IMR-90 (cell line): ENCODE measurements around the gene GTF3C1. TPM values are rescaled to one million over a fixed set of nuclear protein-coding genes. Genes with fewer than 3 reads are reported as not detected.

ENCODE experiments used
- ATAC-seq: fragments of 200-7000 bp; cut with Tn5 transposase; 2 replicates; pipeline ENCODE4 v1.9.1; 2020; ENCODE audit warnings: low read depth, mild to moderate bottlenecking, moderate library complexity
- BruUV-seq: library from RNA; stranded (reverse); fragments of 400-500 nt; replicated peaks from 2 replicates; lab custom pipeline; 2021; lab: Mats Ljungman, UMichigan
- CTCF ChIA-PET: fragments of 300-600 bp; formaldehyde crosslinking; extraction: SDS; loops from one replicate; lab custom pipeline; 2021; ENCODE audit warnings: antibody characterized with exemption; lab: Yijun Ruan, JAX
- POLR2A ChIA-PET: fragments of 300-600 bp; sonication (Branson Sonifier 250); formaldehyde crosslinking; loops from one replicate; lab custom pipeline; 2022; ENCODE audit warnings: antibody characterized with exemption; ENCODE audit not compliant: unreplicated experiment; lab: Charles Lee
- DNase-seq: peaks from one replicate; pipeline ENCODE4 v3.0.0; 2013
- H2AFZ ChIP-seq: replicated peaks from 2 replicates; pipeline ENCODE3; 2013; ENCODE audit warnings: low read length, mild to moderate bottlenecking; ENCODE audit not compliant: poor library complexity
- H2AK5ac ChIP-seq: 2 replicates; pipeline ENCODE4 v1.6.1; 2013; ENCODE audit warnings: low read depth, low read length, inconsistent platforms
- H2AK9ac ChIP-seq: replicated peaks from 2 replicates; pipeline ENCODE3; 2013; ENCODE audit warnings: mild to moderate bottlenecking, low read depth, low read length, moderate library complexity; ENCODE audit not compliant: poor library complexity
- H2BK120ac ChIP-seq: 2 replicates; pipeline ENCODE4 v1.6.1; 2013; ENCODE audit warnings: low read depth, low read length, inconsistent platforms
- H2BK15ac ChIP-seq: 3 replicates; pipeline ENCODE4 v1.6.1; 2013; ENCODE audit warnings: low read depth, low read length, inconsistent platforms
- H2BK20ac ChIP-seq: 2 replicates; pipeline ENCODE4 v1.6.1; 2013; ENCODE audit warnings: low read depth, mild to moderate bottlenecking, inconsistent platforms, low read length, moderate library complexity
- H2BK5ac ChIP-seq: 2 replicates; pipeline ENCODE4 v1.6.1; 2013; ENCODE audit warnings: mild to moderate bottlenecking, low read depth, low read length, inconsistent platforms; ENCODE audit not compliant: poor library complexity, severe bottlenecking
- H3K14ac ChIP-seq: replicated peaks from 2 replicates; pipeline ENCODE4 v1.6.1; 2013; ENCODE audit warnings: low read depth, low read length, inconsistent platforms
- H3K18ac ChIP-seq: 2 replicates; pipeline ENCODE4 v1.6.1; 2013; ENCODE audit warnings: low read depth, low read length, control low read depth
- H3K23ac ChIP-seq: 2 replicates; pipeline ENCODE4 v1.6.1; 2013; ENCODE audit warnings: low read depth, low read length, inconsistent platforms
- H3K27ac ChIP-seq: 2 replicates; pipeline ENCODE4 v1.5.1; 2013; ENCODE audit warnings: mild to moderate bottlenecking, control low read depth, low read length; ENCODE audit not compliant: insufficient read depth
- H3K27me3 ChIP-seq: 2 replicates; pipeline ENCODE4 v1.6.1; 2013; ENCODE audit warnings: low read length; ENCODE audit not compliant: control insufficient read depth, insufficient read depth
- H3K36me3 ChIP-seq: 2 replicates; pipeline ENCODE4 v1.6.1; 2013; ENCODE audit warnings: low read length, mixed read lengths; ENCODE audit not compliant: control insufficient read depth, insufficient read depth
- H3K4ac ChIP-seq: 2 replicates; pipeline ENCODE4 v1.6.1; 2013; ENCODE audit warnings: low read depth, low read length, inconsistent platforms
- H3K4me1 ChIP-seq: 2 replicates; pipeline ENCODE4 v1.6.1; 2013; ENCODE audit warnings: low read length, mixed read lengths; ENCODE audit not compliant: control insufficient read depth, insufficient read depth
- H3K4me2 ChIP-seq: 2 replicates; pipeline ENCODE4 v1.6.1; 2013; ENCODE audit warnings: low read depth, mild to moderate bottlenecking, control low read depth, low read length, moderate library complexity
- H3K4me3 ChIP-seq: 2 replicates; pipeline ENCODE4 v1.5.1; 2013; ENCODE audit warnings: low read depth, mild to moderate bottlenecking, control low read depth, low read length, moderate library complexity; ENCODE audit not compliant: insufficient read depth
- H3K56ac ChIP-seq: 2 replicates; pipeline ENCODE4 v1.6.1; 2013; ENCODE audit warnings: low read length, inconsistent platforms; ENCODE audit not compliant: insufficient read depth; ENCODE audit errors: extremely low read depth
- H3K79me1 ChIP-seq, 2 experiments: 2 replicates each; pipeline ENCODE4 v1.6.1; 2013; ENCODE audit warnings: low read length in 2 of 2, inconsistent platforms in 1 of 2, low read depth in 1 of 2
- H3K9ac ChIP-seq: 2 replicates; pipeline ENCODE4 v1.6.1; 2013; ENCODE audit warnings: low read depth, low read length, control low read depth
- H3K9me1 ChIP-seq: 2 replicates; pipeline ENCODE4 v1.6.1; 2013; ENCODE audit warnings: low read length, inconsistent platforms; ENCODE audit not compliant: insufficient read depth
- H3K9me3 ChIP-seq: 2 replicates; pipeline ENCODE4 v1.6.1; 2013; ENCODE audit warnings: low read length; ENCODE audit not compliant: control insufficient read depth, insufficient read depth
- H4K20me1 ChIP-seq: 2 replicates; pipeline ENCODE4 v1.6.1; 2013; ENCODE audit warnings: low read length, inconsistent platforms; ENCODE audit not compliant: insufficient read depth
- H4K5ac ChIP-seq: 2 replicates; pipeline ENCODE4 v1.6.1; 2013; ENCODE audit warnings: mild to moderate bottlenecking, low read depth, low read length, control low read depth
- H4K8ac ChIP-seq, 2 experiments: 2 replicates each; pipeline ENCODE4 v1.6.1; 2013; ENCODE audit warnings: low read depth in 2 of 2, low read length in 2 of 2, control low read depth in 1 of 2, inconsistent platforms in 1 of 2
- H4K91ac ChIP-seq: 2 replicates; pipeline ENCODE4 v1.6.1; 2013; ENCODE audit warnings: low read depth, low read length, inconsistent platforms; ENCODE audit not compliant: insufficient read depth
- BHLHE40 ChIP-seq: fragments of 150-350 bp; IDR thresholded peaks from 2 replicates; pipeline ENCODE4 v1.6.1; 2016; ENCODE audit warnings: mild to moderate bottlenecking, low read depth, low read length
- CEBPB ChIP-seq: IDR thresholded peaks from 2 replicates; pipeline ENCODE4 v1.6.1; 2012; ENCODE audit warnings: low read depth, low read length, improper control_type of control experiment
- CHD1 ChIP-seq: IDR thresholded peaks from 2 replicates; pipeline ENCODE4 v1.6.1; 2012; ENCODE audit warnings: low read depth, low read length, improper control_type of control experiment
- FOS ChIP-seq: fragments of 150-350 bp; IDR thresholded peaks from 2 replicates; pipeline ENCODE4 v1.6.1; 2016; ENCODE audit warnings: low read depth, low read length
- MAFK ChIP-seq: IDR thresholded peaks from 2 replicates; pipeline ENCODE4 v1.6.1; 2012; ENCODE audit warnings: low read depth, low read length, improper control_type of control experiment
- MAZ ChIP-seq: IDR thresholded peaks from 2 replicates; pipeline ENCODE4 v1.6.1; 2012; ENCODE audit warnings: low read depth, mild to moderate bottlenecking, low read length, improper control_type of control experiment, moderate library complexity, borderline replicate concordance
- MXI1 ChIP-seq: IDR thresholded peaks from 2 replicates; pipeline ENCODE4 v1.6.1; 2012; ENCODE audit warnings: low read depth, mild to moderate bottlenecking, low read length, moderate library complexity, borderline replicate concordance
- NFE2L2 ChIP-seq: fragments of 150-350 bp; IDR thresholded peaks from 2 replicates; pipeline ENCODE4 v1.6.1; 2016; ENCODE audit warnings: low read depth, mild to moderate bottlenecking, low read length
- POLR2A ChIP-seq: IDR thresholded peaks from 2 replicates; pipeline ENCODE4 v1.6.1; 2012; ENCODE audit warnings: mild to moderate bottlenecking, low read depth, low read length
- RAD21 ChIP-seq: IDR thresholded peaks from 2 replicates; pipeline ENCODE4 v1.6.1; 2012; ENCODE audit warnings: low read length, improper control_type of control experiment
- RCOR1 ChIP-seq: IDR thresholded peaks from 2 replicates; pipeline ENCODE4 v1.6.1; 2012; ENCODE audit warnings: mild to moderate bottlenecking, low read length, improper control_type of control experiment; ENCODE audit not compliant: insufficient replicate concordance
- RFX5 ChIP-seq: IDR thresholded peaks from 2 replicates; pipeline ENCODE4 v1.8.0; 2012; ENCODE audit warnings: low read depth, mild to moderate bottlenecking, low read length, moderate library complexity
- SMC3 ChIP-seq: fragments of 150-350 bp; IDR thresholded peaks from 2 replicates; pipeline ENCODE4 v1.6.1; 2016; ENCODE audit warnings: low read depth, mild to moderate bottlenecking, antibody characterized with exemption, low read length, moderate library complexity
- WGBS, 2 experiments: methylation state at CpG; one replicate each; pipeline versions ENCODE4 v1.1.5 to v1.1.7; 2013; ENCODE audit warnings: missing lambda C conversion rate in 2 of 2; ENCODE audit not compliant: insufficient read length in 1 of 2; ENCODE audit errors: extremely low coverage in 2 of 2; 5-methylcytosine and 5-hydroxymethylcytosine counted together
- dilution Hi-C: fragments of 300-500 bp; cut with HindIII; formaldehyde crosslinking; loops from one replicate; pipeline ENCODE4 v1.14.3; 2018; ENCODE audit warnings: low sequenced_read_pairs; ENCODE audit not compliant: unreplicated experiment
- in situ Hi-C: fragments of 300-500 bp; cut with MboI; formaldehyde crosslinking; loops from 3 replicates; pipeline ENCODE4 v1.14.3; 2019; ENCODE audit warnings: low sequenced_read_pairs, inconsistent platforms, mixed read lengths
- intact Hi-C: fragments of 100-400 bp; cut with micrococcal nuclease; formaldehyde crosslinking; loops from 2 replicates; pipeline ENCODE4 v1.10.0; 2022
- polyA plus RNA-seq, 3 experiments: library from polyadenylated mRNA; depleted of rRNA; stranded (reverse); fragments of >200 nt; gene quantifications; 2 replicates each; pipeline ENCODE4 v1.2.3, GENCODE V29; 2012; ENCODE audit warnings: low replicate concordance in 1 of 3
- total RNA-seq: library from RNA; depleted of rRNA; stranded (reverse); fragments of >200 nt; gene quantifications from 2 replicates; pipeline ENCODE4 v1.2.3, GENCODE V29; 2012
- TF ChIP-seq, protein P1 (sequence below): fragments of 150-350 bp; IDR thresholded peaks from 2 replicates; pipeline ENCODE4 v1.6.1; 2017; ENCODE audit warnings: mild to moderate bottlenecking, antibody characterized with exemption, low read length, low read depth
- TF ChIP-seq, protein P2 (sequence below): fragments of 150-350 bp; IDR thresholded peaks from 2 replicates; pipeline ENCODE4 v1.6.1; 2016; ENCODE audit warnings: low read depth, mild to moderate bottlenecking, low read length, moderate library complexity, borderline replicate concordance
- TF ChIP-seq, protein P3 (sequence below): conservative IDR thresholded peaks from 2 replicates; pipeline ENCODE4 v1.5.1; 2012; ENCODE audit warnings: mild to moderate bottlenecking, low read depth, low read length, improper control_type of control experiment

Gene GTF3C1
- total and polyA plus RNA-seq, 2 of the 4 experiments (the other 2 are of a cell fraction) = 50.8 to 68.1 TPM

DNA sequence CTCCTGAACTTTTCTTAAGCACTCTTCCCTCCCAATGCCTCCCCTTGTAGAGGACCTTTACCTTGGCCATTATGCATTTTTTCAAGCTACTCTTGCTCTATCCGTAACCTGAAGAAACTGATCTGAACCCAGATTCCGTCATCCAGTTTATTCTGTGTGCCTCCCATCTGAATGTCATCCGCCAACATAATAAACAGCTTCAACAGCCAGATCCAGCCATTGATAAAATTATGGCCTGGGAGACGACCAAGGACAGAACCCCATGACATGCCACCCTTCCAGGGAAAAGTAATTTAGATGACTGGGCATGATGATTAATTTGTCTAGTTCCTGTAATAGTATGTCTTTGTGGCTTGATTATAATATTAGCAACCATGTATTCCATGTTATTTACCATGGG is 42.1 kb upstream of the GTF3C1 start:
- H2BK20ac ChIP-seq = no peak overlapping the region
- no peaks in the 10 kb centered on the region for H4K20me1 ChIP-seq
- H3K4me3 ChIP-seq = no peak overlapping the region
- H4K5ac ChIP-seq = no peak overlapping the region
- ChIA-PET POLR2A (no interaction called here), CTCF (no interaction called here)
- H3K14ac ChIP-seq = no peak overlapping the region
- WGBS, 2 experiments = 100% methylated on average over 1 of the region's 4 CpGs; no CpG with 5 or more reads in 1 of the 2 experiments
- no peaks in the 10 kb centered on the region for H3K9me3 ChIP-seq
- dilution Hi-C loops (no loop called here), intact Hi-C loops (no loop called here), in situ Hi-C loops (no loop called here)
- no peak overlapping the region for H4K91ac ChIP-seq
- no peak for DNase-seq
- ATAC-seq = no peak
- H2AK5ac ChIP-seq = no peak overlapping the region
- no peak overlapping the region for H3K4me2 ChIP-seq
- no peak overlapping the region for H3K56ac ChIP-seq
- no peak overlapping the region for H3K27ac ChIP-seq
- no peak overlapping the region for H2BK15ac ChIP-seq
- no peak overlapping the region for H3K18ac ChIP-seq
- no peak overlapping the region for H3K9ac ChIP-seq
- H3K23ac ChIP-seq = no peak overlapping the region
- H3K27me3 ChIP-seq = no peaks in the 10 kb centered on the region
- H2BK120ac ChIP-seq = no peak overlapping the region
- H4K8ac ChIP-seq = no peak overlapping the region
- no peaks in the 10 kb centered on the region for H3K79me1 ChIP-seq
- H3K4me1 ChIP-seq = peaks cover 5% of the 10 kb centered on the region; the same call in 1 of the 2 replicates
- TF ChIP-seq, protein P1, sequence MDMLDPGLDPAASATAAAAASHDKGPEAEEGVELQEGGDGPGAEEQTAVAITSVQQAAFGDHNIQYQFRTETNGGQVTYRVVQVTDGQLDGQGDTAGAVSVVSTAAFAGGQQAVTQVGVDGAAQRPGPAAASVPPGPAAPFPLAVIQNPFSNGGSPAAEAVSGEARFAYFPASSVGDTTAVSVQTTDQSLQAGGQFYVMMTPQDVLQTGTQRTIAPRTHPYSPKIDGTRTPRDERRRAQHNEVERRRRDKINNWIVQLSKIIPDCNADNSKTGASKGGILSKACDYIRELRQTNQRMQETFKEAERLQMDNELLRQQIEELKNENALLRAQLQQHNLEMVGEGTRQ = no peak
- TF ChIP-seq BHLHE40 (no peak), NFE2L2 (no peak), CHD1 (no peak), RFX5 (no peak), MAFK (no peak), MXI1 (no peak), MAZ (no peak), SMC3 (no peak), RCOR1 (no peak), POLR2A (no peak), FOS (no peak), RAD21 (no peak), CEBPB (no peak)
- TF ChIP-seq, protein P2, sequence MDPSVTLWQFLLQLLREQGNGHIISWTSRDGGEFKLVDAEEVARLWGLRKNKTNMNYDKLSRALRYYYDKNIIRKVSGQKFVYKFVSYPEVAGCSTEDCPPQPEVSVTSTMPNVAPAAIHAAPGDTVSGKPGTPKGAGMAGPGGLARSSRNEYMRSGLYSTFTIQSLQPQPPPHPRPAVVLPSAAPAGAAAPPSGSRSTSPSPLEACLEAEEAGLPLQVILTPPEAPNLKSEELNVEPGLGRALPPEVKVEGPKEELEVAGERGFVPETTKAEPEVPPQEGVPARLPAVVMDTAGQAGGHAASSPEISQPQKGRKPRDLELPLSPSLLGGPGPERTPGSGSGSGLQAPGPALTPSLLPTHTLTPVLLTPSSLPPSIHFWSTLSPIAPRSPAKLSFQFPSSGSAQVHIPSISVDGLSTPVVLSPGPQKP = no peak
- TF ChIP-seq, protein P3, sequence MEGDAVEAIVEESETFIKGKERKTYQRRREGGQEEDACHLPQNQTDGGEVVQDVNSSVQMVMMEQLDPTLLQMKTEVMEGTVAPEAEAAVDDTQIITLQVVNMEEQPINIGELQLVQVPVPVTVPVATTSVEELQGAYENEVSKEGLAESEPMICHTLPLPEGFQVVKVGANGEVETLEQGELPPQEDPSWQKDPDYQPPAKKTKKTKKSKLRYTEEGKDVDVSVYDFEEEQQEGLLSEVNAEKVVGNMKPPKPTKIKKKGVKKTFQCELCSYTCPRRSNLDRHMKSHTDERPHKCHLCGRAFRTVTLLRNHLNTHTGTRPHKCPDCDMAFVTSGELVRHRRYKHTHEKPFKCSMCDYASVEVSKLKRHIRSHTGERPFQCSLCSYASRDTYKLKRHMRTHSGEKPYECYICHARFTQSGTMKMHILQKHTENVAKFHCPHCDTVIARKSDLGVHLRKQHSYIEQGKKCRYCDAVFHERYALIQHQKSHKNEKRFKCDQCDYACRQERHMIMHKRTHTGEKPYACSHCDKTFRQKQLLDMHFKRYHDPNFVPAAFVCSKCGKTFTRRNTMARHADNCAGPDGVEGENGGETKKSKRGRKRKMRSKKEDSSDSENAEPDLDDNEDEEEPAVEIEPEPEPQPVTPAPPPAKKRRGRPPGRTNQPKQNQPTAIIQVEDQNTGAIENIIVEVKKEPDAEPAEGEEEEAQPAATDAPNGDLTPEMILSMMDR = no peak
- BruUV-seq = no TSS peak
- no peak overlapping the region for H3K4ac ChIP-seq
- H2AK9ac ChIP-seq = no peak overlapping the region
- peaks cover 2% of the 10 kb centered on the region; the same call in 1 of the 2 replicates for H3K36me3 ChIP-seq
- H3K9me1 ChIP-seq = no peaks in the 10 kb centered on the region; the same call in 1 of the 2 replicates
- no peak overlapping the region for H2BK5ac ChIP-seq
- no peak overlapping the region for H2AFZ ChIP-seq
